ENCODE measurements around the gene CELF1. TPM values are rescaled to one million over a fixed set of nuclear protein-coding genes. Genes with fewer than 3 reads are reported as not detected.

CELF1 gene
- total and polyA plus RNA-seq, 12 donors: 28.1 to 128 (median 101) TPM

GRCh38 chr11:47498584-47499152, 54.3 kb downstream of the CELF1 start:
- no peak for TF ChIP-seq CTCF (IDR thresholded peaks at IDR 0.05)
- no peak for TF ChIP-seq POLR2A (IDR thresholded peaks at IDR 0.05)
- Histone ChIP-seq H3K4me3 (no peak overlapping the region), H3K27ac (peak overlapping the region in 1 of 5 donors; percentile 28), H3K4me1 (replicated peaks in 1 of 2) (peaks cover 20 to 69% of the 10 kb centered on the region in 2 donors), H3K9me3 (replicated peaks in 1 of 3) (no peaks in the 10 kb centered on the region), H3K27me3 (no peaks in the 10 kb centered on the region), H3K36me3 (replicated peaks in 1 of 2) (no peaks in the 10 kb centered on the region)
- DNase-seq: no peak
- intact Hi-C loops (cut with DNase I): no loop called here
- WGBS, 4 donors: 52 to 64% (median 57%) methylated on average over 4 of the region's 4 CpGs

DNA sequence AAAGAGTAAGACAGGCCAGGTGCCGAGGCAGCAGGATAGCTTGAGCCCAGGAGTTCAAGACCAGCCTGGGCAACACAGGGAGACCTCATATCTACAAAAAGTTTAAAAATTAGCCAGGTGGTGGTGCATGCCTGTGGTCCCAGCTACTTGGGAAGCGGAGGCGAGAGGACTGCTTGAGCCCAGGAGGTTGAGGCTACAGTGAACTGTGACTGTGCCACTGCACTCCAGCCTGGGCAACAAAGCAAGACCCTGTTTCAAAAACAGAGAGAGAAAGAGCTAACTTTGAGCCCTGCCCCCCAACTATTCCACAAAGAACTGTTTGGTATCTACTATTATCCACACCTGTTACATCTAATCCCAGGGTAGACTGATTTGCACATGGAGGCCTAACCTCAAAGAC, 54.8 kb downstream of the CELF1 start:
- TF ChIP-seq POLR2A (IDR thresholded peaks at IDR 0.05) (no peak), CTCF (IDR thresholded peaks at IDR 0.05) (no peak)
- H3K9me3 ChIP-seq (replicated peaks in 1 of 3): no peaks in the 10 kb centered on the region
- no peaks in the 10 kb centered on the region for H3K27me3 ChIP-seq
- H3K4me3 ChIP-seq: no peak overlapping the region
- 96 to 99% (median 98%) methylated on average over 3 of the region's 3 CpGs for WGBS, 4 donors
- peak overlapping the region in 1 of 5 donors; percentile 28 for H3K27ac ChIP-seq
- peaks cover 20 to 65% of the 10 kb centered on the region in 2 donors for H3K4me1 ChIP-seq (replicated peaks in 1 of 2)
- DNase-seq: no peak
- H3K36me3 ChIP-seq (replicated peaks in 1 of 2): no peaks in the 10 kb centered on the region
- intact Hi-C loops (cut with DNase I): no loop called here

DNA sequence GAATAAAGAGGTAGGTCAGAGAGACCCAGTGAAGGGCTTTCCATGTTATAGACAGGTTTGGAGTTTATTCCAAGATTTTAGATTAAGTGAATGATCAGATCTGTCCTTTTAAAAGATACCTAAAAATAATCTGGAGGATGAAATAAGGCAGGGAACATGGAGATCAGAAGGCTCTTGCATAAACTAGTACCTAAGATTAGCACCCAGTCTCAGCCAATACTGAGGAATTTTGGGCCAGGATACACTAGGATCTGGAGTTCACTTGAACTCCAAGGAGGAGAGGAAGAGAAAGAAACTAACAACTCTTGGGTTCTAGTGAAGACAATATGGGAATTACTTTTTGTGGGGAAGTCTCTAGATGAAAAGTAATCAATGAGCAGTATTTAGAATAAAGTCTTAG, 56.1 kb downstream of the CELF1 start:
- H3K4me1 ChIP-seq (replicated peaks in 1 of 2): peaks cover 20 to 55% of the 10 kb centered on the region in 2 donors
- H3K4me3 ChIP-seq: no peak overlapping the region
- intact Hi-C loops (cut with DNase I): no loop called here
- H3K36me3 ChIP-seq (replicated peaks in 1 of 2): no peaks in the 10 kb centered on the region
- TF ChIP-seq POLR2A (IDR thresholded peaks at IDR 0.05) (no peak), CTCF (IDR thresholded peaks at IDR 0.05) (no peak)
- no peak for DNase-seq
- H3K9me3 ChIP-seq (replicated peaks in 1 of 3): no peaks in the 10 kb centered on the region
- H3K27me3 ChIP-seq: no peaks in the 10 kb centered on the region
- H3K27ac ChIP-seq: no peak overlapping the region

DNA sequence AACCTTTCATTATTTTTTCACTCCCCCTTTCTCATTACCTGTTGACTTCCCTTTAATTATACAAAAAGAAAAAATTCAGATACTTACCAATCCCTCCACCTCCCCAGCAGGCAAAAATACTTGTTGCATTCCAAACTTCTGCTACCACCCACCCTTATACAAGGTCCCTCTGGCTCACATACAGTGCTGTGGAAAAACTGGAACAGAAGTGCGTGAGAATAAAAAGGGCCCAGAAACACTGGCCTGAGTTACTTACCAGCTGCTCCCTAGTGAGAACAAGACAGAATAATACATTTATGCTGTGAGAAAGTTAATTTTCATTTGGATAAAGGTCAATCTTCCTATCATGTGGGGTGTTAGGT, 57.1 kb downstream of the CELF1 start:
- WGBS, 4 donors: 80 to 96% (median 90%) methylated on average over 1 of the region's 1 CpG
- Histone ChIP-seq H3K4me3 (no peak overlapping the region), H3K9me3 (replicated peaks in 1 of 3) (no peaks in the 10 kb centered on the region), H3K27ac (no peak overlapping the region), H3K4me1 (replicated peaks in 1 of 2) (peaks cover 17 to 46% of the 10 kb centered on the region in 2 donors), H3K36me3 (replicated peaks in 1 of 2) (no peaks in the 10 kb centered on the region), H3K27me3 (no peaks in the 10 kb centered on the region)
- TF ChIP-seq CTCF (IDR thresholded peaks at IDR 0.05) (no peak), POLR2A (IDR thresholded peaks at IDR 0.05) (no peak)
- no peak for DNase-seq
- intact Hi-C loops (cut with DNase I): no loop called here

All from adrenal gland (tissue), 12 donors.